Psoas muscle (tissue), 8 donors: ENCODE measurements around the gene SLC28A2. TPM values are rescaled to one million over a fixed set of nuclear protein-coding genes. Genes with fewer than 3 reads are reported as not detected.
A peak's percentile ranks its signal among the peaks of the same experiment; 100 is the strongest.

Experiments used
- ATAC-seq, 4 donors: fragments of 200-7000 bp; cut with Tn5 transposase; one replicate each; pipeline ENCODE4 v1.9.1; 2020; ENCODE audit warnings: moderate library complexity in 3 of 4, mild to moderate bottlenecking in 2 of 4
- DNase-seq, 2 donors: peaks; one replicate each; pipeline ENCODE4 v3.0.0-alpha.2; 2020
- H3K27ac ChIP-seq: fragments of 200-600 bp; one replicate; pipeline ENCODE4 v1.8.0; 2022
- H3K27me3 ChIP-seq, 3 donors: fragments of 200-600 bp in 1 of 3; one replicate each; pipeline versions ENCODE4 v1.6.1 to v1.8.0; 2013 to 2022; ENCODE audit warnings: low read length in 2 of 3, mild to moderate bottlenecking in 2 of 3, moderate library complexity in 1 of 3; ENCODE audit not compliant: insufficient read depth in 3 of 3
- H3K36me3 ChIP-seq, 2 donors: fragments of 200-600 bp in 1 of 2; one replicate each; pipeline versions ENCODE4 v1.6.1 to v1.8.0; 2013 to 2022; ENCODE audit warnings: low read depth in 1 of 2, mild to moderate bottlenecking in 1 of 2, moderate library complexity in 1 of 2; ENCODE audit not compliant: insufficient read depth in 1 of 2
- H3K4me1 ChIP-seq: fragments of 200-600 bp; one replicate; pipeline ENCODE4 v1.8.0; 2022
- H3K4me3 ChIP-seq: fragments of 200-600 bp; one replicate; pipeline ENCODE4 v1.8.0; 2022; ENCODE audit warnings: mild to moderate bottlenecking
- H3K9me3 ChIP-seq: fragments of 200-600 bp; one replicate; pipeline ENCODE4 v1.8.0; 2022
- CTCF ChIP-seq: fragments of 200-600 bp; IDR thresholded peaks from one replicate; pipeline ENCODE4 v1.8.0; 2022; ENCODE audit warnings: antibody characterized with exemption
- WGBS, 3 donors: extraction: QIAGEN DNeasy Blood & Tissue Kit; methylation state at CpG; one replicate each; pipeline versions ENCODE4 v1.1.6 to v1.1.7; 2013; 5-methylcytosine and 5-hydroxymethylcytosine counted together
- intact Hi-C, 2 donors: fragments of 100-400 bp; cut with DNase I; formaldehyde crosslinking; loops; one replicate each; pipeline versions ENCODE4 v1.11.0 to v1.14.2; 2022
- polyA plus RNA-seq, 3 donors: library from polyadenylated mRNA; stranded (reverse); fragments of 200-250 nt; gene quantifications; one replicate each; pipeline ENCODE4 v1.2.3, GENCODE V29; 2013
- total RNA-seq, 4 donors: library from RNA; stranded (reverse); fragmentation: NEBNext Ultra II Directional in 2 of 4; extraction: Animal tissue kit (Norgen Biotek cat#: 25700) in 2 of 4; gene quantifications; one replicate each; pipeline versions ENCODE4 v1.2.1 to v1.2.4, GENCODE V29; 2021 to 2023
- donor health status: healthy with polysubstance abuse.
- donor health status: DM: no; HTN: no; CAD: no; lungs with moderate emphysema.
- donor health status: Bipolar disorder and iron deficiency.
- donor health status: healthy.
- donor health status: DM: yes; HTN: yes; CAD: no.
- donor health status: DM: no; HTN: no; CAD: no.
- donor health status: DM: no; HTN: no; CAD: no.
- donor health status: DM: yes; HTN: yes; CAD: no.

Gene SLC28A2
- total and polyA plus RNA-seq, 7 donors = 0.01 TPM; not detected in 6

- Histone ChIP-seq H3K36me3 (no peaks in the 10 kb centered on the region), H3K27ac (no peak overlapping the region), H3K4me3 (no peak overlapping the region), H3K9me3 (no peaks in the 10 kb centered on the region), H3K4me1 (no peaks in the 10 kb centered on the region), H3K27me3 (no peaks in the 10 kb centered on the region)
- intact Hi-C loops = no loop called here
- ATAC-seq (no peak), DNase-seq (no peak)
- no peak for TF ChIP-seq CTCF
- WGBS, 3 donors = 76 to 80% (median 77%) methylated on average over 4 of the region's 4 CpGs
These were observed 30.1 kb upstream of the SLC28A2 start for GRCh38 chr15:45221967-45222366.

GRCh38 chr15:45224621-45225217, 27.3 kb upstream of the SLC28A2 start:
- Histone ChIP-seq H3K4me3 (no peak overlapping the region), H3K27me3 (no peaks in the 10 kb centered on the region), H3K9me3 (no peaks in the 10 kb centered on the region), H3K27ac (no peak overlapping the region), H3K36me3 (no peaks in the 10 kb centered on the region), H3K4me1 (no peaks in the 10 kb centered on the region)
- intact Hi-C loops = no loop called here
- DNase-seq (no peak), ATAC-seq (no peak)
- TF ChIP-seq CTCF = no peak
- WGBS, 3 donors = 61 to 70% (median 67%) methylated on average over 5 of the region's 5 CpGs

- Histone ChIP-seq H3K9me3 (no peaks in the 10 kb centered on the region), H3K4me3 (no peak overlapping the region), H3K27ac (no peak overlapping the region), H3K36me3 (no peaks in the 10 kb centered on the region), H3K4me1 (no peaks in the 10 kb centered on the region), H3K27me3 (no peaks in the 10 kb centered on the region)
- WGBS, 3 donors = 66 to 72% (median 69%) methylated on average over 11 of the region's 11 CpGs
- ATAC-seq (no peak), DNase-seq (no peak)
- intact Hi-C loops = no loop called here
- no peak for TF ChIP-seq CTCF
These were observed 26.3 kb upstream of the SLC28A2 start for GRCh38 chr15:45225506-45226273.

GRCh38 chr15:45228931-45229330, 23.1 kb upstream of the SLC28A2 start:
- DNase-seq = peak; percentile 15 to 66
- peak; percentile 81 to 96 (median 87) for ATAC-seq
- H3K9me3 ChIP-seq = no peaks in the 10 kb centered on the region
- 53 to 70% (median 69%) methylated on average over 5 of the region's 5 CpGs for WGBS, 3 donors
- H3K27me3 ChIP-seq = no peaks in the 10 kb centered on the region
- TF ChIP-seq CTCF = no peak
- H3K27ac ChIP-seq = no peak overlapping the region
- no peaks in the 10 kb centered on the region for H3K4me1 ChIP-seq
- intact Hi-C loops = no loop called here
- H3K36me3 ChIP-seq = no peaks in the 10 kb centered on the region
- no peak overlapping the region for H3K4me3 ChIP-seq
